GM12864 (cell line): Measurements from ENCODE around the gene MARCKS.

Experiments
- DNase-seq: peaks from one replicate; pipeline ENCODE4 v3.0.0-alpha.2; 2011; ENCODE audit warnings: low read depth
- H3K4me3 ChIP-seq: 2 replicates; pipeline ENCODE4 v1.5.1; 2011; ENCODE audit warnings: mild to moderate bottlenecking, low read depth, low read length, control low read depth
- CTCF ChIP-seq: IDR thresholded peaks from 2 replicates; pipeline ENCODE4 v1.5.1; 2011; ENCODE audit warnings: low read depth, mild to moderate bottlenecking, moderate library complexity, low read length, control low read depth, inconsistent platforms; ENCODE audit errors: missing control alignments

The MARCKS gene

GRCh38 chr6:113893866-113894265 lies 36.7 kb downstream of the MARCKS start:
- TF ChIP-seq CTCF, result no peak
- H3K4me3 ChIP-seq, result no peak overlapping the region
- no peak for DNase-seq

GRCh38 chr6:113894712-113895674 lies 37.8 kb downstream of the MARCKS start:
- H3K4me3 ChIP-seq, result no peak overlapping the region
- DNase-seq, result no peak
- no peak for TF ChIP-seq CTCF

- no peak for DNase-seq
- no peak for TF ChIP-seq CTCF
- H3K4me3 ChIP-seq, result no peak overlapping the region
Observed at GRCh38 chr6:113901482-113901881, 44.3 kb downstream of the MARCKS start.

- DNase-seq, result no peak
- no peak for TF ChIP-seq CTCF
- H3K4me3 ChIP-seq, result no peak overlapping the region
Observed at GRCh38 chr6:113903666-113904330, 46.7 kb downstream of the MARCKS start.

- H3K4me3 ChIP-seq, result no peak overlapping the region
- no peak for TF ChIP-seq CTCF
- DNase-seq, result no peak
Observed at GRCh38 chr6:113907102-113907815, 50.1 kb downstream of the MARCKS start.

GRCh38 chr6:113908801-113909200 lies 51.7 kb downstream of the MARCKS start:
- no peak overlapping the region for H3K4me3 ChIP-seq
- no peak for DNase-seq
- TF ChIP-seq CTCF, result no peak
